ENCODE measurements around the gene TMEM245.

The TMEM245 gene

DNA sequence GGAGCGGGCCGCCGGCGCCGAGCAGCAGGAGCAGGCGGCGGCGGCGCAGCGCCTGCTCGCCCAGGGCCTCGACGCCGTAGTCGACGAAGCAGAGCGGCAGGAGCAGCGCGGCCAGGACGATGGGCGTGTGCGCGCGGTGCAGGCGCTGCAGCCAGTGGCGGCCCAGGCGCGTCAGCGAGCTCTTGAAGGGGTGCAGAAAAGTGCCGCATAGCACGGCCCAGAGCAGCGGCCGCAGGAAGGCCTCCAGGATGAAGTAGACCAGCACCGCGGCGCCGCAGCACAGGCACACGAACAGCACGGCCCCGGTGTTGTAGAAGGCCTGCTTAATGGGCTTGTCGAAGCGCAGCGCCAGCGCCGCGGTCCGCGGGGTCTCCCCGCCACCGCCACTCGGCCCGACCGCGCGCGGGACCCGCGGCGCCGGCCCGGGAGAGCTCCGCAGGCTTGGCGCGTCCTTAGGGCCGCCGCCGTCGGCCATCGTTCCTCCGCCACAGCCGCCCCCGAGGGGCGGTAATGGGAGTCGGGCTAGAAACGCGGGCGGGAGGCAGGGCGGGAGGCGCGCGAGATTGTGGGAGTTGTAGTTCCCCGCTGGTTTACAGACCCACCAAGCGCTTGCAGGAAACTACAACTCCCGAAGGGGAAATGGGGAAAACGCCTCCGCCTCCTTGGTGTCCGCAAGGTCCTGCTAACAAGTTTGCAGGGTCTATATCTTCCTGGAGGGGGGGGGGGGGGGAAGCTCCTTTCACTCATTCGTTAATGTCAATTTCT lies at the start of gene TMEM245:
Gene TMEM245, minus strand, starts transcription at position 509 of the 765 bp plus-strand sequence. Its CDS starts 34 bp downstream, at position 475.
- DNase-seq (ENCODE audit: low read depth, low spot score), result peak; percentile 98
- peak within 1 kb of the TSS; percentile 78 for H3K27ac ChIP-seq

DNA sequence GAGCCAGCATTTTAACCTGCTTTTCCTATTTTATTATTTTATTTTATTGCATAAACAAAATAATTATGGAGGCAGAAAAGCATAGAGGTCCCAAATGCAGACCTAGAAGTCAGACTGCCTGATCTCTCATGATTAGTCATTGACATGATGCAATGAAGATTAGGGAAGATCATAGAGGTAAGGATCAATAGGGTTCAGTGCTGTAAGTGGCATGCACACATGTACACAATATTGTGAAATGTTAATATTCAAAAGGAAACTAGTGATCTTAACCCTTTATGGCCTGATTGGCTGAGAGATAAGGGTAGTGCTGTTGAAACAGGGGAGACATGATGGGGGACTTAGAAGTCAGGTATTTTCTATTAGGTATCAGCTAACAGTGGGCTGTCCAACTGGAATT lies 48.4 kb upstream of the TMEM245 start:
- H3K27ac ChIP-seq, result no peak overlapping the region
- no peak for DNase-seq (ENCODE audit: low read depth, low spot score)

DNA sequence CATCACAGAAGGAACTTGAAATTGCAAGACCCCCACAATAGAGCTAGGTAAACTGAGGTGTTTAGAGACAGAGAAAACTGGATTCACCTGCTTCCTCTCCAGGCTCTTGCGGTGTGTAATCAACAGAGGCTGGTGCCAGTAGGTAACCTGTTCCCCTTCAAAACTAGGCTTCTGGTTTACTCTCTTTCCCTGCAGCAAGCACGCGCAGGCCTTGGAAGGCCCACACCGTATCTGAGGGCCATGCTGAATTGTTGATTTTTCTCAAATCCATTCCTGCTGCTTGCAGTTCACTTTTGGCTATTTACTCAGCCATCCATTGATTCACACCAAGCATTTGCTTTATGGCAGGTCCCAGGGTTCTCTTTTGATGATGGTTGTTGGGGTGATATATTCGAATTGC lies 48.0 kb upstream of the TMEM245 start:
- H3K27ac ChIP-seq, result no peak overlapping the region
- no peak for DNase-seq (ENCODE audit: low read depth, low spot score)

DNA sequence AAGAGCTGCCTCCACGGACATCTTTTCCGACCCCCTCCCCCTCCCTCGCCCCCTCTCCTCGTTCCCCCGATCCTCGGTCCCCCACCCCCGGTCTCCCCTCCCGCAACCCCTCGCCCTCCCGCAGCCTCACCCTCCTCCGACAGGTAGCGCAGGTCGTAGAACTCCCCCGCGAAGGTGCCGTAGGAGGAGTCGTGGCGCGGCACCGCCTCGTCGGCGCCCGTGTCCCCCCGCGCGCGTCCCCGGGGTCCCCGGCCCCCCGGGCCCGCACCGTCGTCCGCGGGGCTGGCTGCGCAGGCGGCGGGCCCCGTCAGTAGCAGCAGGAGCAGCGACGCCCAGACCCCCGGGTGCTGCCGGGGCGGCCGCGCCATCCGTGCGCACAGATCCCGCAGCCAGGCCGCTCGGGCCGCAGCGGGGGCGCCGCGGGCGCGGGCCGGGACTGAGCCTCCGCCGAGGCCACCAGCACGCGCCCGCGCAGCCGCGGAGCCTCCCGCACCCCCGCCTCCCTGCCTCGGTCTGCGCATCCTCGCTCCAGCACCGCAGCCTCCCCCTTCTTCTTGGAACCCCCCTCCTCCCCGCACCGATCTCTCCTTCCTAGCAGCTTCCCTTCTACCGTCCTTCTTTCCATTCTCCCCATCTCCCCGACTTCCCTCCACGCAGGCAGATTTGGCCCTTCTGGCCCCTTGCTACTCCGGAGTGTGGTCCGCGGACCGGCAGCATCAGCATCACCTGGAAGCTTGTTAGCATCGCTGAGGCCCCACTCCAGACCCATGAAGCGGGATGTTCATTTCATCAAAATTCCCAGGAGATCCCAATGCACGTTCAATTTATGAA lies 47.2 kb upstream of the TMEM245 start, which contains the start of gene FRRS1L:
Gene FRRS1L, minus strand, starts transcription at position 479 of the 831 bp plus-strand sequence. Its CDS starts 111 bp downstream, at position 368.
- no peak within 1 kb of the TSS for H3K27ac ChIP-seq
- DNase-seq (ENCODE audit: low read depth, low spot score), result no peak

GRCh38 chr9:109166171-109166770 lies 46.5 kb upstream of the TMEM245 start:
- H3K27ac ChIP-seq, result no peak overlapping the region
- DNase-seq (ENCODE audit: low read depth, low spot score), result no peak

DNA sequence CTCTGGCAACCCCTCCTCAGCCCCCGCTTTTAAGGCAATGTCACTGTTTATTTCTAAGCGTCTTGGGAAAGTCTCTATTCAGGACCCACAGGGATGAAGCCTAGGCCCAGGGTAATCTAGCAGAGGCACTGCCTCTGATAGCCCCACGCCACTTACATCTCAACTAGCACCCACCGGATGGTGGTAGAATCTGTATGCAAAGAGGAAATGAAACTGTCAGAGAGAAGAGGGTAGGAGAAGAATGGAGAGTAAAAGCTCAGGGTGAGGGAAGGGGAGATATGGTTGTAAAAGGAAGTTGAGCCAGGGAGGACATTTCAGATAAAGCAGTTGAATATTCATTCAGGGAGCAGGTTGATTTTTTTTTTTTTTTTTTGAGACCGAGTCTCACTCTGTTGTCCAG lies 44.3 kb upstream of the TMEM245 start:
- no peak for DNase-seq (ENCODE audit: low read depth, low spot score)
- no peak overlapping the region for H3K27ac ChIP-seq

- H3K27ac ChIP-seq, result no peak overlapping the region
- DNase-seq (ENCODE audit: low read depth, low spot score), result no peak
Measured at GRCh38 chr9:109163194-109163593, 43.4 kb upstream of the TMEM245 start.

- no peak overlapping the region for H3K27ac ChIP-seq
- no peak for DNase-seq (ENCODE audit: low read depth, low spot score)
Measured at GRCh38 chr9:109162677-109163076, 42.9 kb upstream of the TMEM245 start.

GRCh38 chr9:109161471-109161870 lies 41.7 kb upstream of the TMEM245 start:
- no peak for DNase-seq (ENCODE audit: low read depth, low spot score)
- H3K27ac ChIP-seq, result no peak overlapping the region

GRCh38 chr9:109159583-109159982 lies 39.8 kb upstream of the TMEM245 start:
- DNase-seq (ENCODE audit: low read depth, low spot score), result no peak
- no peak overlapping the region for H3K27ac ChIP-seq

DNA sequence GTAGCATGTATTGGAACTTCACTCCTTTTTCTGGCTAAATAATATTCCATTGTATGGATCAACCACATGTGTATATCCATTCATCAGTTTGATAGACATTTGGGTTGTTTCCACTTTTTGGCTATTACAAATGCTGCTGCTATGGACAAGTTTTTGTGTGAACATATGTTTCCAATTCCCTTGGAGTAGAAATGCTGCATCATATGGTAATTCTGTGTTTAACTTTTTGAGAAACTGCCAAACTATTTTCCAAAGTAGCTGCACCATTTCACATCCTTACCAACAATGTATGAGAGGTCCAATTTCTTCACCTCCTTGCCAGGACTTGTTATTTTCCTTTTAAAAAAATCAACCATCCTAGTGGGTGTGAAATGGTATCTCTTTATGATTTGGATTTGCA lies 38.9 kb upstream of the TMEM245 start:
- H3K27ac ChIP-seq, result no peak overlapping the region
- no peak for DNase-seq (ENCODE audit: low read depth, low spot score)

- no peak for DNase-seq (ENCODE audit: low read depth, low spot score)
Measured at GRCh38 chr9:109156708-109157107, 37.0 kb upstream of the TMEM245 start.

GRCh38 chr9:109150925-109151545 lies 31.3 kb upstream of the TMEM245 start:
- no peak overlapping the region for H3K27ac ChIP-seq
- no peak for DNase-seq (ENCODE audit: low read depth, low spot score)

More at GRCh38 chr9:109156708-109157107, 37.0 kb upstream of the TMEM245 start:
- H3K27ac ChIP-seq, result no peak overlapping the region

GRCh38 chr9:109149722-109150121 lies 30.0 kb upstream of the TMEM245 start:
- DNase-seq (ENCODE audit: low read depth, low spot score), result no peak

GRCh38 chr9:109149089-109149488 lies 29.3 kb upstream of the TMEM245 start:
- H3K27ac ChIP-seq, result no peak overlapping the region
- no peak for DNase-seq (ENCODE audit: low read depth, low spot score)

More at GRCh38 chr9:109149722-109150121, 30.0 kb upstream of the TMEM245 start:
- no peak overlapping the region for H3K27ac ChIP-seq

DNA sequence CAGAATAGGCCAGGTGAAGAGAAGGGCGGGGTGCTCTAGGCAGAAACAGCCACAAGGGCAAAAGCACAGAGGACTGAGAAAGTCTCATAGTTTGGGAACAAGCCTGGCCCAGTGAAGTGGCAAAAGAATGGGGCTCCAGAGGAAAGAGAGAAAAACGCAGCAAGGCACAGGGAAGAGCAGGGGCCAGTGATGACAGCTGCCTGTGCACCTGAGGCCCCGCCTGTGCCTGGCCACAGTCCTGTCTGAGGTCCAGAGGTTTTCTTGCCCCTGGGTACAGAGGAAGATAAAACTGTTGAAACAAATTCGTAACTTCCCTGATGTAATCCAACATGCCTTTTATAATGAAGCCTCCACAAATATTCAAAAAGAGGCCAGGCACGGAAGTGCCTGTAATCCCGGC lies 25.3 kb upstream of the TMEM245 start:
- no peak overlapping the region for H3K27ac ChIP-seq
- DNase-seq (ENCODE audit: low read depth, low spot score), result no peak

DNA sequence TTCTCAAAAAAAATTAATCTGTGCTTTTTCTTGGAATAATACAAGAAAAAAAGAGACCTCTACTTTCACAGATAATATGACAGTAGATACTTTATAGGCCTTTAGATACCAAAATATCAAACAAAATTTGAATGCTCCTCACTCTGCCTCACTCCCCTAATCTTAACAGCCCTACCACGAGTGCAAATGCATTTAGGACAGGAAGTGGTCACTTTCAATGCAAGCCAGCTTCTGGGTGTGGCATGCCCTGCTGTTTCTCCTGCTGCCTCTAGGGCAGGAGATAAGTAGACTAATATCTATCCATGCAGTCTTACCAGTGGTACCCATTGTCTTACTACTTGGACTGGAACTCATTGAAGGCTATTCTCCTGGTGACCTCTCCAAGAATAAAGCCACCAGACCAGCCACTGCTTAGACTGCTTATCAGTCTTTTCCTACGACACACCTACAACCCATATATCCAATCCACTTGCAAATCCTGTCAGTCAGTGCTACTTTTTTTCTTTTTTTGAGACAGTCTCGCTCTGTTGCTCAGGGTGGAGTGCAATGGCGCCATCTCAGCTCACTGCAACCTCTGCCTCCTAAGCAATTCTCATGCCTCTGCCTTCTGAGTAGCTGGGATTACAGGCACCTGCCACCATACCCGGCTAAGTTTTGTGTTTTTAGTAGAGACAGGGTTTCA lies 24.3 kb upstream of the TMEM245 start:
- no peak overlapping the region for H3K27ac ChIP-seq
- DNase-seq (ENCODE audit: low read depth, low spot score), result no peak

- no peak for DNase-seq (ENCODE audit: low read depth, low spot score)
- H3K27ac ChIP-seq, result no peak overlapping the region
Measured at GRCh38 chr9:109141375-109141774, 21.6 kb upstream of the TMEM245 start.

DNA sequence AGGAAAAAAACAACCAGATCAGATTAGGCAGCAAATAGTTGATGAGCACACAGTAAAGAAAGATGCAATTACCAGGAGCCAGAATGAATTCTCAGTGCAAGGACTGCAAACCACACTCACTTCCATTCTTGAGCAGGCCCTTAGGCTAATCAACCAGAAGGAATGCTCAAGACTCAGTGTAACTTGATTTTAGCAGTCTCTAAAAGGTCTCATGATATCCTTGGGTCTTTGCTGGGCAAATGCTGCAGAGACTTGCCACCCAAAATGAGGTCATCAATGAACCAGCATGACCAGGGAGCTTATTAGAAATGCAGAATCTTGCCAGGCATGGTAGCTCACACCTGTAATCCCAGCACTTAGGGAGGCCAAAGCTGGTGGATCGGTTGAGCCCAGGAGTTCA lies 20.1 kb upstream of the TMEM245 start:
- H3K27ac ChIP-seq, result no peak overlapping the region
- peak; percentile 43 for DNase-seq (ENCODE audit: low read depth, low spot score)

DNA sequence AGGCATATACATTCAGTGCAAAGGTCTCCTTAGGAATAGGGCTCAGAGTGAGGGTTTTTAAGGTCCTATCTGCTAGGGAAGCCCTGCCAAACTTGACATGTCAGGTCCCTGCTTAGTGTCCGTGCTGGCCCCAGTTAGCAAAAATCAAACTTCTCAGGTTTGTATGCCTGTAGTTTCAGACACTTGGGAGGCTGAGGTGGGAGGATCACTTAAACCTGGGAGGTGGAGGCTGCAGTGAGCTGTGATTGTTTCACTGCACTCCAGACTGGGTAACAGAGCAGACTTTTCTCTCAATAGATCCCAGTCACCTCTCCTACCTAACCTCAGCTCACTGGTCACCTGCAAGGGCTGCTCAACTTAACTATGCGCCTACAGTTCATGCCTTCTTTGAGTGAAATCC lies 18.7 kb upstream of the TMEM245 start:
- no peak overlapping the region for H3K27ac ChIP-seq
- no peak for DNase-seq (ENCODE audit: low read depth, low spot score)
